Daoy (cell line): ENCODE measurements around the gene KLK15. TPM values are rescaled to one million over a fixed set of nuclear protein-coding genes. Genes with fewer than 3 reads are reported as not detected.

Experiments
- DNase-seq: peaks from one replicate; pipeline ENCODE4 v3.0.0-alpha.2; 2015; ENCODE audit warnings: low read depth
- total RNA-seq: library from RNA; depleted of rRNA; stranded (reverse); fragments of >200 nt; shearing (Covaris generic); gene quantifications from 2 replicates; pipeline ENCODE4 v1.2.3, GENCODE V29; 2014

The KLK15 gene
- total RNA-seq, 1 experiment from 2014 or later = not detected

DNA sequence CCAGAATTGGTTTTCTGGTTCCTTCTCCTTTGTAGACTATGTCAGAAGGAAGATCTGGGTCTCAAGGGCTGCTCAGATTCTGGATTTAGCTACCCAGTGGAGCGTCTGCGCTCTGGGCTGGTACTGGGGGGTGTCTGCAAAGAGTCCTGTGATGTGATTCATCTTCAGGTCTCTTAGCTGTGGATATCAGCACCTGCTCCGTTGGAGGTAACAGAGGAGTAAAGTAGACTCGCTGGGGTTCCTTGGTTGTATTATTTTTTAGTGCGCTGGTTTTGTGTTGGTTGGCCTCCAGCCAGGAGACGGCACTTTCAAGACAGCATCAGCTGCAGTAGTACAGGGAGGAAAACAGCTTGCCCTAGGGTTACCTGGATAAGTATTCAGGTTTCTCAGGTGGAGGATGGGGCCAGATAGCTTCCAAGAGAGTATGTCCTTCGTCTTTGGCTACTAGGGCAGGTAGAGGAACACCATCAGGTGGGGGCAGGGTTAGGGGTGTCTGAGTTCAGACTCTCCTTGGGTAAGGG, 10.4 kb upstream of the KLK15 start:
- no peak for DNase-seq

DNA sequence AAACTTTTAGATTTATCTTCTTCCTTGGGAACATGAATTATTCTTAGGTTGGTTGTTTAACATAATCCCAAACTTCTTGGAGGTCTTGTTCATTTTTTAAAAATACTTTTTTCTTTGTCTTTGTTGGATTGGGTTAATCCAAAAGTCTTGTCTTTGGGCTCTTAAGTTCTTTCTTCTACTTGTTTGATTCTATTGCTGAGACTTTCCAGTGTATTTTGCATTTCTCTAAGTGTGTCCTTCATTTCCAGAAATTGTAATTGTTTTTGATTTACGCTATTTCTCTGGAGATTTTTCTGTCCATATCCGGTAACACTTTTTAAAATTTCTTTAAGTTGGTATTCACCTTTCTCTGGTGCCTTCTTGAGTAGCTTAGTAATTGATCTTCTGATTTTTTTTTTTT, 9.8 kb upstream of the KLK15 start:
- DNase-seq = no peak

DNA sequence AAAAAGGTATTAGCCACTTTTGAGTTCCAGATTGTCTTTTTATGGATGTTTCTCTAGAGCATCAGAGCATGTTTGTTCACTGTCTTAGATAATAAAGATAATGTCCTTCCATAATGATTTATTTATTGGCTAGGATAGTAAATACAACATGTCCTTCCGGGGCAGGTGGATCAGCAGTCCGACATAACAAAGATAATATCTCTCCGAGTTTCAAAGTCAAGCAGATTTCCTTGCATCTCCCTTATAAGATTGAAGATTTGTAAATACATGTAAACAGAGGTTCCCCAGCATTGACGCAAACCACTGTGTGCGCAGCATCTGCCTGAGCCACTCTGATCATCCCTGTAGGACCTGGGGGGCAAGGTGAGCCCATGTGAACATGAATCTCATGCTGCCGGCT, 8.8 kb upstream of the KLK15 start:
- no peak for DNase-seq

DNA sequence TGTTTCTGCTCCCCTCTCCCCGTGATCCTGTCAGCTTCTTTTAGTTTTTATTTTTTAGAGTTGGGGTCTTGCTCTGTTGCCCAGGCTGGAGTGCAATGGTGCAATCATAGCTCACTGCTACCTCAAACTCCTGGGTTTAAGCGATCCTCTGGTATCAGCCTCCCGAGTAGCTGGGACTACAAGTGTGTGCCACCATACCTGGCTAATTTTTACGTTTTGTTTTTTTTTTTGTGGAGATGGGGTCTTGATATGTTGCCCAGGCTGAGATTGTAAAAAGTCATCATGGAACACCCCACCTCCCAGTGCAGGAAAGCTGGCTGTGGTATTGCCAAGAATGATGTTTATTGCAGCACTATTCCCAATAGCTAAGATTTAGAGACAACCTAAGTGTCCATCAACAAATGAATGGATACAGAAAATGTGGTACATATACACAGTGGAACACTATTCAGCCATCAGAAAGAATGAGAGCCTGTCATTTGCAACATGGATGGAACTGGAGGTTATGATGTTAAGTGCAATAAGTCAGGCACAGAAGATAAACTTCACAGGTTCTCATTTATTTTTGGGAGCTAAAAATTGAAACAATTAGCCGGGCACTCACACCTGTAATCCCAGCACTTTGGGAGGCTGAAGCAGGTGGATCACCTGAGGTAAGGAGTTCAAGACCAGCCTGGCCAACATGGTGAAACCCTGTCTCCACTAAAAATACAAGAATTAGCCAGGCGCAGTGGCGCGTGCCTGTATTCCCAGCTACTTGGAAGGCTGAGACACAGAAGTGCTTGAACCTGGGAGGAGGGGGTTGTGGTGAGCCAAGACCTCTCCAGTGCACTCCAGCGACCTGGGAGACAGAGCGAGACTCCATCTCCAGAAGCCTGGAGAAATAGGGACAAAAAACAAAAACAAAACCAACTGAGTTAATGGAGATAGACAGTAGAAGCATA, 6.6 kb upstream of the KLK15 start:
- no peak for DNase-seq

DNA sequence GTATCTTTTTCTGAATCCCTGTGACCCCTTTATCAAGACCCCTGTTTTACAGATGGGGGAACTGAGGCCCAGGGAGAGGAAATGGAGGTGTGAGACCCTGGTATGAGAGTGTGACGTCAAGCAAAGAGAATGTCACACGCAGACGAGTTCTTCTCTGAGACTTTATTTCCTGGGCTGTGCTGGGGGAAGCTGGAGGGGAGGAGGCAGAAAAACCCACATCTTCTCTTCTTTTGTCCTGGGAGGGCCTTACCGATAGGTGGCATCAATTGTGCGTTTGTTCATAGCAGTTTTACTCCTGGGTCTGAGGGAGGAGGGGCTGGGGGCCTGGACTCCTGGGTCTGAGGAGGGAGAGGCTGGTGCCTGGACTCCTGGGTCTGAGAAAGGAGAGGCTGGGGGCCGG, 4.9 kb upstream of the KLK15 start:
- DNase-seq = peak; percentile 41

DNA sequence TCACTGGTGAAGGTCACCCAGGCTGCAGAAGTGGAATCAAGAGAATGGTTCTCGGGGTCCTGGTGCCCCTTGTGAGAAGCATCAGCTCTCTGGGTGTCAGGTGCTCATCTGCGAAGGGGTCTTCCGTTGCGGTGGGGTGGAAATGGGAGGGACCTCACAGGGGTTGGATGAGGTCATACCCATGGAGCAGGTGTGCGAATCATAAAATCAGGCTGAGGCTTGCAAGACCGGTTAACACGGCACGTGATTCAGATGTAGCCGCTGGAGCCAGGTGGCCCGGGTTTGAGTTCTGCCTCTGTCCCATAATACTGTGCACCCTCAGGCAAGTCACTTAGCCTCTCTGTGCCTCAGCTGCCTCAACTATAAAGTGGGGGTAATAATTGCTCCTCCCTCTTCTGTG, 3.9 kb upstream of the KLK15 start:
- DNase-seq = no peak

DNA sequence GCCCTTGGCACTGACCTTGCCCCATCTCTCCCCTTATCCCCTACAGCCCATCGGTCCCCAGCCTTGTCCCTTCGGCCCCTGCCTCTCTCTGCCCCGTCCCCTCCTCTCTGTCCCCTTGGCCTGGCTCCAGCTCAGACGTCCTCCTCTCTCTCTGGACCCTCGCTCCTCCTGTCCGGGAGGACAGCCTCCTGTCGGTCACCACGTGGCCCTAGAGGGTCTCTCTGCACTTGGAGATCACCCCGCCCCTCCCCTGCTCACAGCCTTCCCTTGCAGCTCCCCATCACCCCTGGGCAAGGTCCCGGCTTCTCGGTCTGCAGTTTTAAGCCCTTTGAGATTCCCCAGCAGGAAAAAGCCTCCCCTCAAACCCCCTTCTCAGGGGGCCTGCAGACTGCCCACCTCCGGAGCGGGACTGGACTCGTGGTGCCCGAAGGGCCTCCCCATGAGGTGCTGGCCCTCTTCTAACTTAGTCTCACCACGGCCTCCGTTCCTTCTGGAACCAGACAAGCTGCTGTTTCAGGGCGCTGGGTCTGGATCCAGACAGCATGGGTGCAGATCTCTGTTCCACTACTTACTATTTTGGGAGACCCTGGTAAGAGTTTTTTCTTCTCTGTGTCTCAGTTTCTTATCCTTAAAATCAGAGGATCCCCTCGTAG, 3.3 kb upstream of the KLK15 start:
- no peak for DNase-seq

DNA sequence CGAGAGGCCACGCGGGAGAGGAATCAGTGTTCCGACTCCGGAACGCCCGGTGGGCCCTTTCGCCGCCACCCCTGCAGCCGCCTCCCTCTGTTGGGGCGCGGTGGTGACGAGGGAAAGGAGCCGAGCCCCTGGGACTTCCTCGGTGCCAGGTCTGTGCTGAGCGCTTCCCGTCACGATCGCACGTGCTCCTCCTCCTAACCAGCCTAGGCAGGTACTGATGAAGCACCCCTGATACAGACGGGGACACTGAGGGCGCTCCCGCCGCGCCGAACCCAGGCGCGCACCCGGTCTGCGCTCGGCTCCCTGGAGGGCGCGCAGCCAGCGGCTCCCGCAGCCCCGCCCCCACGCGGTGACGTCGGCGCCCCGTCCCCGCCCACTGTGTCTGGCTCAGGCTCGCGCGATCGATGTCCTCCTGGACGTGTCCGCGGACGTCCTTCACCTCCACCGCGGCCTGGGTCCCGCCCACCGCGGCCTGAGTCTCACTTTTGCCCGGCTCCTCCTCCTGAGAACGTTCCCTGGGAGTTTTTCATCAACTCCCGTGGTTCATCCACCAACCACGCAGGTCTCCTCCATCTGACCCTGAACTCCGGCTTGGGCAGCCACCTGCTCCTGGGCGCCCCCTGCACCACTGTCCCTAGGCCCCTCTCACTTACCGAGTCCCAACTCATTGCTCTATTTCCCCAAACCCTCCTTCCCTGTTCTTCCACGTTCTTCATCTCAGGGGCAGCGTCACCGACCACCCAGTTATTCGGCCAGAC, 2.6 kb upstream of the KLK15 start:
- DNase-seq = peak; percentile 87

DNA sequence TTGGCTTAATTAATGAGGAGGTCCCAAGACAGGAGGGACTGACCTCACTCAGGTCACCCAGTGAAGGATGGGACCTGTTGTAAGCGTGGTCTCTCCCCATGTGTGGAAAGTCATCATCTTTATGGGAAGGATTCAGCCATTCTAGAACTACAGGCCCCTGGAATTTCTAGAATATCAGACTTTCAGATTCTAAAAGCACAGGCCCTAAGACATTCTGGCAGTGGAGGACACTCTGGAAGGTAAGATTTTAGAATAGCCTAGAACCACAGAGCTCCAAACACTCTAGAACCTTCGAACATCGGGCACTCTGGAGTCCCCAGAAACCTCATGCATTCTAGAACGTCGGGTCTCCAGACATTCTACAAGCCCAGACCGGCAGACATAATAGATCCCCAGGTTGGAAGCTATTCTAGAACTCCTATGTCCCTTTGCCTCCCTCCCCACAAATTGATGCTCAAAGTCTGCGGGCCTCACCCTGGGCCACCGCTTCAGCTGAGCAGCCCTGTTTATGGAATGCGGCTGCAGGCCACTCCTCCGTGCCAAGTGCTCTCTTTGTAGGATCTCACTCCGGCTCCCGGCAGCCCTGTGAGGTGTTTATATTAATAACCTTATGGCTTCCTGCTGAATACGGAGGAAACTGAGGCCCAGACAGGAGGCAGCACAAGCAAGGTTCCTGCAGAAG, 1.9 kb upstream of the KLK15 start:
- DNase-seq = no peak

DNA sequence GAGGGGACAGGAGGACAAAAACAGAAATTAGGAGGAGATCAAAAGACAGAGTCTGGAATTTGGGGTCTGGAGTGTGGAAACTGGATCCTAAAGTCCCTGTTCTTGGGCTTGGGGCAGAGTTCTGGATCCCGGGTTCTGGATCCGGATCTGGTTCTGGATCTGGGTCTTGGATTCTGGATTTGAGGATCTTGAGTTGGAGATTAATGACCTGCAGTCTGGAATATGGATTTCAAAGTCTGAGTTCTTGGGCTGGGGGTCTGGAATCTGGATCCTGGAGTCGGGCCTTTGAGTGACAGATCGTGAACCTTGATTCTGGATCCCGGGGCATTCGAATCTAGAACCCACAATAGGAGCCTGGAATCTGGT, 411 bp upstream of the KLK15 start:
- no peak for DNase-seq

DNA sequence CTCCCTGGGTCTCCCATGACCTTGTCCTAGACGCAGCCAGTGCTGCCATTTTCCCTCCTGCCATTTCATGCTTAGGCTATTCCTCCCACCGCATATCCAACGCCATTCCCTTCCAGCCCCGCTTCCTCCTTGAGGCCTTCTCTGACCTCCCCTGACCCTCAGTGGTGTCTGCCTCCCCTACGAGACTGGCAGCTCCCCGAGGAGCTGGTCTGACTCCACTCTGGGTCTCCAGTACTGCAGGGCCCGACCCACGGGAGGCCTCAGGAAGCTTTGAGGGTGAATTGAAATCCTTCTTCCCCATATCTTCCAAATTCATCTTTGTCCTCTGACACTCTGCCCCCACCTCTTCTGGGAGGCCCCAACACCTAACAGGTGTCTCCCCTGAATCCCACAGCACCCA, 708 bp downstream of the KLK15 start:
- no peak for DNase-seq

DNA sequence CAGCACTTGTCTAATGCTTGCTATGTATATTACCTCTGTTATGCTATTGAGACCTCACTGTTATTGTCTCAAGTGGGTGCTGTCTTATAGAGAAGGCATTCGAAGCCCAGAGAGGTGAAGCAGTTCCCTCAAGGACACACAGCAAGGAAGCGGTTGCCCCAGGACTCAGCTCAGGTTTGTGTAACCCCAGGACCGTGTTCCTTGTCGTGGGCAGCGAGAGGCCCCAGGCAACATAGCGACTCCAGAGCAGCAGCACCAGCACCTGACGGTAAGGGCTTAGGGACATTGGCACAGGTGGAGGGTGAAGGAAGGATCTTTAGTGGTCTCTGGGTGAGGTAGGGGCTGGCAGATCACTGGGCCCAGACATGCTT, 2.4 kb downstream of the KLK15 start:
- no peak for DNase-seq

DNA sequence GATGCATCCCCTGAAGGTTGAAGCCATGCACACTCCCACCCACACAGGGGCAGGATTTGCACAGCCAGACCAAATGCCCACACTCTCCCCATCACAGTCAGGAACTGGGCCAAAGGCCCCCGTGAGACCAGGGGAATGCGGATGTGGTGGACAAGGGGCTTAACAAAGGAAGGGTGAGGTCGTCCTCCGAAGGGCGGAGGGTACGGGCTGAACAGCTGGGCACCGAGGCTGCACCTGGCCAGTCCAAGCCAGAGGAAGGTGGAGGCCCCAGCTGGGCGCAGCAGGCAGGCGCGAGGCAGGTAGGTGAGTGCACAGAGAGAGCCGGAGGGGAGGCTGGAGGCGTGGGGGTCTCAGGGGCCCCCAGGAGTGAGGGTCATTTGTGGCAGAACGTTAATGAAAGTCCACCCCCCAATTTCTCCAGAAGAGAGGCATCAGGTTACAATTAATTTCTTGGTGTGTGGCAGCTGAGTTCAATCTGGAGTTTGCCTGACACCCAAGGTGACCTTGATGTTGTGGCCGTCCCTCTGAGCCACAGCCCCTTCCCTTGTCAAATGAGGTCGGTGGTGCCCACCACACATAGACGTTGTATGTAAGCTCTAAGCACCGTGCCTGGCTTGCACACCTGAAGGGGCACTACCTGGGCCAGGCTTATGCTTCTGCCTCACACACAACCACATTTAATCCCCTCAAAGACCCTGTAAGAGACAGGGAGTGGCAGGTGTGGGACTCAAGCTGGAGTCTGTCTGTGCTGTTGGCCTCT, 2.9 kb downstream of the KLK15 start:
- DNase-seq = peak; percentile 62

DNA sequence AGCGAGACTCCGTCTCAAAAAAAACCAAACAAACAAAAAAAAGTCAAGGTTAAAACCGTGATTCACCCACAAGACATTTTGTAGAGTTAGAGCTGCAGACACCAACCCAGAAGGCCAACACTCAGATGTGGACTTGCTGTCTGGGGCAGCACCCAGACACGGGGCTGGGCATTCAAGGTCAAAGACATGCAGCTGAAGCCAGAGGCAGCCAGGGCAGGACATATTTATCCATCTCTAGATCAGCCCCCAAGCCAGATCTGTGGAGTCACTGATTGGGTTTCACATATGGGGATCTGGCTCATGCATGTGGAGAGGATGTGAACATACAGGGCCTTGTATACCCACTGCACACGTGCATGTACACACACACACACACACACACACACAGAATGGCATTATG, 3.6 kb downstream of the KLK15 start:
- no peak for DNase-seq

DNA sequence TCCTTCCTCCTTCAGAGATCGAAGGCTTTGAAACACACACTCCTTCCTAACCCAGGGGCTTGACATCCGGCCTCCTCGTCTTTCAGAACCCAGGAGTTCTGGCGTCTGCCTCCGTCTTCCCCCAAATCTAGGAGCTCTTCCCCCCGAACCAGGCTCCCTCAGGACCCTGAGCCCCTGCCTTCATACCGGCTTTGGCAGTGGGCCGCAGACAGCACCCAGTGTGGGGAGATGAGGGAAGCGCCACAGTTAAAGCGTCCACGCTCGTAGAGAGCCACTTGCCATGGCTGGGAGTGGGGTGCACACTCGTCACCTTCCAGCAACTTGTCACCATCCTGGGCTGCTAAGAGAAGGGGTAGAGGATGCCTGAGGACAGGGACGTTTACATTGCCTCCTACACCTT, 5.9 kb downstream of the KLK15 start:
- DNase-seq = no peak

DNA sequence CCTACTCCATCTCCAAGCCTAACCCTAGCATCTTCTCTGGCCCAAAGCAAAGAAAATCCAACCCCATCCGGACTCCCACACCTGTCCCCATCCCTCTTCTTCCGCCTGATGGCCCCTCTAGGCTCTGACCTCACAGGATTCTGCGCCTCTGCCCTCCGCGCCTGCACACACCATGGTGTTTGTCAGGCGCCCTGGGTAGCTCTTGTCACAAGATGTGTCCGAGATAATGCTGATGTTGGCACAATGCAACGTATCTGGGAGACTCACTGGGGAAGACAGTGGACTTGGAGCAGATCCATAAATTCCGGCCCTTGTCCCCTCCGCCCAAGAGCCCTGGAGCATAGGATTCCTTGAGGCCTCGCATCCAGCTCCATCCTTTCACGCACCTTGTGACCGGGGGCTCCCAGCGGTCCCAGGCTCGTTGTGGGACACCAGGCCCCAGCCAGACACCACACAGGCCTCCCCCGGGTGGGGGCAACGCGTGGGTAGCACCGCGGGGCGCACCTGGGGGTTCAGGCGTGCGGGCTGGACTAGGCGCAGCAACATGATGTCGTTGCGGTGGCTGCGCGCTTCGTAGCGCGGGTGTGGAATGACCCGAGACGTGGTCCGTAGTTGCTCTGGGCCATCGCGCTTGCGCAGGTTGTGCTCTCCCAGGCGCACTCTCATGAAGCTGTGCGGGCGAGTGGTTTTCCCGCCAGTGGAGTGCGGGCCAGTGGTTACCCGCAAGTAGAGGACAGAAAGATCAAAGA, 6.7 kb downstream of the KLK15 start:
- no peak for DNase-seq

DNA sequence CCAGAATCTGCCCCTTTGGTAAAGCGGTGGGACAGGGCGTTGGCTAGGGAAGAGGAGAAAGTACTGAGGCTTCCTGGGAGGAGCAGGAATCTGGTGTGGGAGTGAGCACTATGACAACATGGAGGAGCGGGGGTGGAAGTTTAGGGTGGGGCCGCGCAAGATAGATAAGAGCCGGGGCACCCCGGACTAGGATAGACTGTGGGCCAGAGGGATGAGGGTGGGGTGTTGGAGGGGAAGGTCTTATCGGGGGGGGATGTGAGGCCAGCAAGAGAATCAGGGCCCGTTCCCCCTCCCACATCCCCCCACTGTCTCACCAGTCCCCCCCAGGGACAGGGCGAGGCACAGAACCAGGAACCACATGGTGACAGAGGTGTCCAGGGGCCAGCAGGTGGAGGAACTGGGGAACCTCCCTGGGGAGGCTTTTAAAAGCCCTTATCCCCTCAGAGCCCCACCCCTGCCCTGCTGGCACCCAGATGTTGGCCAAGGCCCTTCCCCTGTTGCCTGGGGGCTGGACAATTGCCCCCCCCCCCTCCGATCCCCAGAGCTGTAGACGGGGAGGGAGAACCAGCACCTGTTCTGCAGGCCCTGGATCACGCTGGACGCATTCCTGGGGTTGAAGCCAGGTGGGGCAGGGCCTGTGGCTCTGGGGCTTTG, 9.9 kb downstream of the KLK15 start, which contains the start of gene KLK1:
TSS of gene KLK1 (minus strand) at position 399 of the 654 bp plus-strand sequence. CDS start at position 360, 39 bp downstream.
- no peak for DNase-seq

DNA sequence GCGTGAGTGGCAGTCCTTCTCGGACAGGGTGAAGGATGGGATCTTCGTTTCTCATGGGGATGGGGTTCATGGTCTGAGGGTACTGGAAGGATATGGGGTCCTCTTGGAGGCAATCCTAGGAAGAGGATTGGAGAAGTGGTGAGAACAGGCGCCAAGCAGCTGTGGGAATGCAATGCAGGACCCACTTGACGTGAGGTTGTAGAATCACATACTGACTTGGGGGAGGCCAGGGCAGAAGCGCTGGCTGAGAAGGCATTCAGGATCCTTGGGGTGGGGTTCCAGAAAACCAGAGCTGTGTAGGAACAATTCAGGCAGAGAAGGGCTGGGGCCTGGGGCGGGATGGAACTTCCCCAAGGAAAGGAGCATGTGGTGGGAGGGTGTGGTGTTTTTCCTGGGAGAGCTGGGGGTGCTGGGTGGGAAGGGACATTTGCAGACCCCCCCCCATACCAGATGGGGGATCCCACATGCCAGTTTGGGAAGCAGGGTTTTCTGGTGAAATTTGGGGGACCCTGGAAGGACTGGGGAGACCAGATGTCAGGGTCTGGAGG, 10.6 kb downstream of the KLK15 start:
- no peak for DNase-seq

DNA sequence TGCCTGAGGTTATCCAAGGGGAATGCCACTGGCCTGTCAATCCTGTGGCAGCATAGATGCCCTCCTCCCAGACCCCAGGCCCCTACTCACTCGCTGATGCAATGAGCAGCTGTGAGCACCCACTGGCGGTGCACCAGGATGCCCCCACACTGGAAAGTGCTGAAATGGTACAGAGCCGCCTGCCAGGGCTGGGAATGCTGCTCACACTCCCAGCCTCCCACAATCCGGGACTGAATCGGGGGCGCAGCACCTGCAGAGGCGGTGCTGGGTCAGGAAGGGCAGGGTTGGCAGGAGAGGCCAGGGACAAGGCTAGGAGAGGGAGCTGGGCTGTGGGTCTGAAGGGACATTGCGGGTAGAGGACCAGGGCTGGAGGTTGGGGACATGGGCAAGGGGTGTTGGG, 11.8 kb downstream of the KLK15 start:
- DNase-seq = no peak
